Pulmonary artery endothelial cell (primary cell): Measurements from ENCODE around the gene PLCB4. TPM values are rescaled to one million over a fixed set of nuclear protein-coding genes. Genes with fewer than 3 reads are reported as not detected.

Experiments
- DNase-seq: peaks from one replicate; pipeline ENCODE4 v3.0.0-alpha.2; 2011; ENCODE audit warnings: low read depth, low spot score
- total RNA-seq: library from RNA; depleted of rRNA; stranded (reverse); fragments of >200 nt; gene quantifications from 2 replicates; pipeline ENCODE4 v1.2.3, GENCODE V29; 2014

Gene PLCB4
- total RNA-seq, 1 donor from 2014 or later: 1.3 TPM

GRCh38 chr20:9439806-9440205 lies 370.9 kb downstream of the PLCB4 start:
- DNase-seq: no peak

- no peak for DNase-seq
These were observed 372.0 kb downstream of the PLCB4 start for GRCh38 chr20:9440892-9441291.

DNA sequence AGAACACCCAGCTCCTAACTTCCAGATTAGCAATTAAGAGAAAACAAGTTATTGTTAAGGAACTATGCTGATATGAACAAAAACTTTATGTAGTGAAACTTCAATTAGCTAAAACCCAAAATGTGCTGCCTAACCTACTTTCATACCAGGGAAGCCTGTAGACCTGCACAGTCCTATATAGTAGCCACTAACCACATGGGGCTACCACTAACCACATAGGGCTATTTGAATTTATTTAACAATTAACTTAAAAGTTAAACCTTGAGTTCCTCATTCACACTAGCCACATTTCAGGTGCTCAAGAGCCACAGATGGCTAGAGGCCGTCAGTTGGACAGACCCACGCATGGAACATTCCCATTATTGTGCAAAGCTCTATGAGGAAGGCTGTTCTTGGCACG lies 373.1 kb downstream of the PLCB4 start:
- no peak for DNase-seq

GRCh38 chr20:9442858-9443257 lies 374.0 kb downstream of the PLCB4 start:
- no peak for DNase-seq

- DNase-seq: no peak
These were observed 376.0 kb downstream of the PLCB4 start for GRCh38 chr20:9444921-9445320.

- DNase-seq: no peak
These were observed 378.3 kb downstream of the PLCB4 start for GRCh38 chr20:9447182-9447581.

DNA sequence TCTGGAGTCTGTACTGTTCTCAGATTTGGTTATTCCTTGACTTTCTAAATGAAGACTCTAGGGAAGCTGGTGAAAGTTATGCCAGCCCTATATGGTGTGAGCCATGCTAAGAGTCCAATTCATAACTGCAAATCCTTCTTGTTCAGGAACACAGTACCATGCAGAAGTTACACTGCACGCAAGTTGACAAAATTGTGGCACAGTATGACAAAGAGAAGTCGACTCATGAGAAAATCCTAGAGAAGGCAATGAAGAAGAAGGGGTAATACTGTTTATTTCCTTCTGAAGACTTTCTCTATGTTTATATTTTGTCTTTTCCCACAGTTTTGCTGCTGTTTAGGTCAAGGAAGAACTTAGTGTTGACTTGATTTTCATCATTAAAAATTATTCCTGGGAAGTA lies 384.3 kb downstream of the PLCB4 start:
- no peak for DNase-seq

DNA sequence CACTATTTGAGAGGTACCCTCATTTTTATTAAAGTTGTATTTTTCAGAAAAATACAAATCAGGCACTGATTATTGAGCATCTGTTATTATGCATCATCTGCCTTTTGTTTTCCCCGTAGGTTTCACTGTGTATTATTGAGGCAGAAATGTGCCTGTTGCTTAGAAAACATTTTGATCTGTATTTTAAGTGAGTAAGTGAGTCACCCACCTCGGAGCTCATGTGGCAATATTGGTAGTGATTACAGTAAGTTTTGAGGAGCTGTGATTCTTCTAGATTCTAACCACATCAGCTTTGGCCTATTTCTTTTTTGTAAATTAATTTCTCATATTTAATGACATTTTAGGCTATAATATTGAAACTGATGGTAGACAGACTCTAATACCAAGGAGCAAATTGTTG lies 385.9 kb downstream of the PLCB4 start:
- DNase-seq: no peak

DNA sequence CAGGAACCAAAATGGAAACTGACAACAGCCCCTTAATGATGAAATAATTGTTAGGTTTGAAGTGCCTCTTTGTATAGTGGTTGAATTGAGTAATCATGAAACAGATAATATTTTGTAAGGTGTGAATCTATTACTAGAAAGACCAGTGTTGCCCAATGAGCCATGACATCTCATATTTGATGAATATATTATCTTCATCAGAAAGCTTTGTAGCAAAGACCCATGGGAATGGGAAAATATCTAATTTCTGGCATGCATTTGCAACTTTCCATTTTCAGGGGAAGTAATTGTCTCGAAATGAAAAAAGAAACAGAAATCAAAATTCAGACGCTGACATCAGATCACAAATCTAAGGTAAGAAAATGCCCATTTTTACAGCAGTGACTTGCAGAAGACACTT lies 388.2 kb downstream of the PLCB4 start:
- DNase-seq: no peak

GRCh38 chr20:9458138-9458796 lies 389.4 kb downstream of the PLCB4 start:
- peak; percentile 3 for DNase-seq

DNA sequence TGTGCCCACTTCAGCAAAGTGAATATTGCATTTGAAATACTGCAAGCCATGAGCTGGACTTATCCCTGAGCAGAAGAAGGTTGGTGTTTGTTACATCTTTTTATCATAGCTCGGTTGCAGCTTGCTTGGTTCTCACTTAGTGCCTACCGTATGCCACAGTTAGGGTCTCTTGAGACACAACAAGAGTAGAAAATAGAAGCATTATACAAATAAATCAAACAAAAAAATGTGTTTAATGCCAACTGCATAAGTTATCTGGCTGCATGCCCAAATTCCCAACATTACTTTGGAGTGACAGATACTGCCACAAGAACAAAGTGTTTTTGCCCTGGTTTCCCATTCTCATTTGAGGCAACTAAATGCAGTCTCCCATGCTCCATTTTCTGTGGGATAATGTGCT lies 391.6 kb downstream of the PLCB4 start:
- DNase-seq: peak; percentile 60

DNA sequence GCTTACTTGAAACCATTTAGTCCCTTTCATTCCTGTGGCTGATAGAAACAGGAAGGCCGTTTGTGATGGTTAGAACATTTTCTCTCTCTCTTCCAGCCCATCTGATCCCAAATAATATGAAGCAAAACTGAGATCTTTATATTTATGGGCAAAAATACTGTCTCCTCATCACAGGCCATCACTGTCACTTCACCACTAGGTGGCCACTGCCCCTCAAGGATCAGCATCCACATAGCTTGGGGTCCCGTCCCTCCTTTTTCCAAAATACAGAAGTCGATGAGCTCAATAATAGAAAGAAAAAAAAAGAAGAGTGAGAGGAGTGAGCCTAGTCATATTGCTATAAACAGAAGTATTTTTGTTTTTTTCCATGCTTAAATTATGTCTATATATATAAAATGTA lies 399.1 kb downstream of the PLCB4 start:
- no peak for DNase-seq

DNA sequence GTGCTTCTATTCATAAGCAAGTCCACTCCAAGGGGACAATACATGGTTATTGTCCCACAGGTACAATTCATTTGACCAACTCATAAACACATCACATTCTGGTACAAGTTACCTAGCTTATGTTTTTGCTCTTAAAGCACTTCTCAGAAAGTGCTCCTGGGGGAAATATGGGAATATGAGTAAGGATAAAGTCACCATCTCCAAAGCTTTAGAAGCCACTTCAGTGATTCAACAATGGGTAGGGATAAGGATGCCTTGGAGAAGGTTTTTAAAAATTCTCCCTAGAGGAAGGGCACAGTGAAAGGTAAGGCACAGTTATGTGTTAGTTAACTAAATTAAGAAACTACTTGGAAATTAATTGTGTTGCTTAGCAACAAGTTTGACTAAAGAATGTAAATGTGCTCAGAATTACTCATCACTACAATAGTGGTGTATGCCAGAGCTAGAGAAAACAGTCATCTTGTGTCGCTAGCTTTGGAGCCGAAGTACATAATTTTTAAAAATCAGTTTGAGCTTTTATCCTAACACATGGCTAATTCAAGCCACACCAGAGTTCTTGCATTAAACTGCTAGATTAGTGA lies 406.0 kb downstream of the PLCB4 start:
- no peak for DNase-seq

DNA sequence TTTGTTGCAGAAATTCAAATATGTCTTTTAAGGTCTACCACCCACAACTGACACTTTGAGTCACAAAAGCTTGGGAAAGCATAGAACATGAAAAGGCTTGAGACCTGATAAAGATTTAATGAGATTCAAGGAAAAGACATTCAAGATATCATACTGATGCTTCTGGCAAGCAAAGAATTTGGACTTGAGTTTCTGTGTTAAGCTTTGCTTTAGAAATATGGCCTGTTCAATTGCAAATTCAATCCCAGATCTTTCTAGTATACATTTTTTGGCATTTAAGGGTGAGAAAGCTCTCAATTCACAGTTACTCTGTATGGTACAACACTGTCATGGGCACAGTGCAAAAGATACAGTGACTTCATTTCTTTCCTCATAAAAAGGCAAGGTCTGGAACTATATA lies 406.6 kb downstream of the PLCB4 start:
- DNase-seq: no peak

DNA sequence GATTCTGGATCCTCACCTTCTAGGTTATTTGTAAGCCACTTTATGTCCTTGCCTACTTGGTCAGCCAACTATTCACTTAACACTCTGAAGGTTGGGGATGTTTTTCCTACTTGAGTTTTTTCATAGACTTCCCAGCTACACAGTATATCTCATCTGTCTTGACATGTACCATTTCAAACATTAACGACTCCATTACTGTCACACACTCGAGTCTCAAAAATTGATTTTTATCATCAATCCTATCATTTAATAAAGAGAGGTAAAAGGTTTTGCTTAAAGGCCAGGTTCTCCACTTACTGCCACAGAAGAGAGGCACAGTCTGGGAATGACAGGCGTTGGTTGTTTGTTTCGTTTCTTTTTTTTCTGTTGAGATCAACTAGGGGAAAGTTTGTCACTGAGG lies 407.3 kb downstream of the PLCB4 start:
- no peak for DNase-seq

DNA sequence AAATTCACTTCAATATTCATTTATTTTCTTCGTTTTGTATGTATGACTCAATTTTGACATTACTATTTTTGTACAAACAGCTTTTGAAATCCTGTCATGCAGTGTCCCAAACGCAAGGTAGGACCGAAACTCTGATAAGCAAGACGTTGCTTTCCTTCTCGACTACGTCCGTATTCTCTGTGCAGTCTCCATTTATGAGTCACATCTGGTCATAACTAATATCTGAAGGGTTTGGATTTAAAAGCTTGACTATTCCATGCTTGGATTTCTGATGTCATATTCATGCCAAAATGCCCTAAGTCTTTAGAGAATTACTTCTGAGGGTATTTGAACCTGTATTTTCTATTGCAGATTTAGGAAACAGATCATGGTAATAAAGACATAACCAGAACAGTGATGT lies 407.8 kb downstream of the PLCB4 start:
- no peak for DNase-seq

GRCh38 chr20:9478771-9479170 lies 409.9 kb downstream of the PLCB4 start:
- no peak for DNase-seq

DNA sequence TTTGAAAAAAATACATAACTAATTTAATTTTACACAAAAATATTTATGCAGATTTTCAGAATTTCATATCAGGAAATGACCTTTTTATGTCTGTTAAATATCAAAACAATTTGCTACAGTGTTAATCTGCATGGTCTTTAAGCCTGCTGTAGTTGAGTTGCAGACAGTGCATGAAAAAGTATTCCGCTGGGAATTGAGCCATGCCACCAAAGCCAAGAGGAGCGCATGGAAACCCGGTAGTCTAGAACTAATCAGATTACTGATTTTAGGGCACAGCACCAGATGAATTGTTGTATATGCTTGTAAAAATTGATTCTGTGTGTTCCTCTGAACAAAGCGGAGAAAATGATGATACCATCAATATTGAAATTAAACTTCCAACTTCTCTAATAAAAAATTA lies 411.2 kb downstream of the PLCB4 start:
- DNase-seq: no peak

DNA sequence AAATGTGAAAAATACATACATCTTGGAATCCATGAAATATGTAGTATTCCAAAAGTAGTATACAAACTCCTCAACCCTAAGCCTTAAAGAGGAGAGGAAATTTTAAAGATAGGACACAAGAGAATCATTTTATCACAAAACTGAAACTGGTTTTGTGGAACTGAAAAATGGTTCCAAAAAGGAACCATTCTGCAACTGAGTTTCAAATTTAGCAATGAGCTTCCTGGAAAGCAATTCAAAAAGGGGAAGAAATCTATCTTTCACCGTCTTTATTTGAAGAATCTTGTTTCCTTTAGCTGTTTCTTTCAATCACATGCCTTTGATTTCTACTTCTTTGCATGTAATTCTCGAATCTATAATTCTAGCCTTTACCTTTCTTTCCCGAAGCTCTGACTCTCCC lies 413.3 kb downstream of the PLCB4 start:
- no peak for DNase-seq

- no peak for DNase-seq
These were observed 414.2 kb downstream of the PLCB4 start for GRCh38 chr20:9483131-9483530.

DNA sequence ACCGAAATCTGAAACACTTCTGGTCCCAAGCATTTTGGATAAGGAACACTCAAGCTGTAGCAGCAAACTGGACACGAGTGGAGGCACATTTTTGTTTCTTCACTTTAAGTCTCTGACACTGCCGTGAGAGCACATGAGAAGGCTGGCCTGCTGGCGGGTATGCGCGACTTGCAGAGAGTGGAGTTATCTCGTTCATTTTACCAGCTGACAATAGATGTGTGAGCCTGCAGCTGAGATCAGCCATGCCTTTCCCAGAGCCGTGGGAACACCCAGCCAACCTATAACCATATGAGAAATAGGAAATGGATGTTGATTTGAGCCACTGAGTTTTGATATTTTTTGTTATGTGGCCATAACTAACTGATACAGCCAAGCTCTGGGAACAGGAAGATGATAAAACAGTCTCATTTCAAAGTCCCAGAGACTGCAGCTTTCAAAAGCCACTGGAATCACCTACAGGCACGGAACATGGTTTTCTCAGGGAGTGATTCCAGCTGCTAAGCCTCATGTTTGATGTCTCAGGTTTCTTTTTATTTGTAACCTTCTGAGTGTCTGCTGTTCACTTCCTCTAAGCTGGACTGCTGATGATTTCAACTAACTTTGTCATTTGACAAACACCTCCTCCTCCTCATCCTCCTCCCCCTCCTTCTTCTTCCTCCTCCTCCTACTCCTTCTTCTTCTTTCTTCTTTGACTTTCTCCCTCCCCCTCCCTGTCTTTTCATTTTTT lies 416.9 kb downstream of the PLCB4 start:
- DNase-seq: no peak

DNA sequence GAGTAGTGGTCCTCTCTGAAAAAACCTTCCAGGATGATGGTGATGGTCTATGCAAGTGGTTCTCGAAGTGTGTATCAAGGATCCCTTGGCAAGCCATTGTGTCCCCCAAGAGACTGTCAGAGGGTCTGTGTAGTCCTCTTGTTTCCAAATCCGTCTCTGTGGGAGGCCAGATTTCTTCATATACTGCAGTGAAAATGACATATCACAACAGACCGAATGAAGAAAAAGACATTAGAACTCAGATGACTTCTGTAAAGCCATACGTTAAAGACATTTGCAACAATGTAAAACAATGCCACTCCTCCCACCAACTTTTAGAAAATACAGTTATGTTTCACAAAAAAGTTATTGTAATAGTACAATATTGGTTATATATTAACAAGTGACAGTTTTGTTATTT lies 418.3 kb downstream of the PLCB4 start:
- no peak for DNase-seq

GRCh38 chr20:9488063-9488462 lies 419.2 kb downstream of the PLCB4 start:
- DNase-seq: no peak
